Measurements from ENCODE around the gene DDX19B.
"Not testable (repeated sequence)": the region's sequence is repeated elsewhere in the genome, so short reads cannot be mapped to it uniquely, and the experiment has no call there.

DDX19B gene

GRCh38 chr16:70298988-70299938, at the start of gene DDX19B:
TSS of gene DDX19B (plus strand) at chr16:70299186. CDS start at chr16:70299298, 112 bp downstream.
- DNase-seq = peak; percentile 64 to 68

GRCh38 chr16:70249697-70250096, 49.3 kb upstream of the DDX19B start:
- not testable (repeated sequence) for DNase-seq

GRCh38 chr16:70250748-70251628, 48.0 kb upstream of the DDX19B start:
- no peak for DNase-seq

GRCh38 chr16:70251629-70252354, 47.2 kb upstream of the DDX19B start, which contains the start of gene EXOSC6:
TSS of gene EXOSC6 (minus strand) at chr16:70251940. CDS start at chr16:70251900, 40 bp downstream.
- DNase-seq = peak; percentile 92 to 94

- no peak for DNase-seq
Observed at GRCh38 chr16:70252355-70252988, 46.5 kb upstream of the DDX19B start.

GRCh38 chr16:70253291-70254106, 45.5 kb upstream of the DDX19B start:
- DNase-seq = peak; percentile 7 to 47

- DNase-seq = no peak
Observed at GRCh38 chr16:70254180-70254964, 44.6 kb upstream of the DDX19B start.

GRCh38 chr16:70254965-70255286, 44.1 kb upstream of the DDX19B start:
- DNase-seq = no peak

- DNase-seq = no peak
Observed at GRCh38 chr16:70255574-70255973, 43.4 kb upstream of the DDX19B start.

- no peak for DNase-seq
Observed at GRCh38 chr16:70257391-70257790, 41.6 kb upstream of the DDX19B start.

GRCh38 chr16:70258065-70258464, 40.9 kb upstream of the DDX19B start:
- DNase-seq = no peak

GRCh38 chr16:70258946-70259345, 40.0 kb upstream of the DDX19B start:
- no peak for DNase-seq

GRCh38 chr16:70259903-70260302, 39.1 kb upstream of the DDX19B start:
- not testable (repeated sequence) for DNase-seq

- peak; percentile 23 to 44 for DNase-seq
Observed at GRCh38 chr16:70267516-70267915, 31.5 kb upstream of the DDX19B start.

GRCh38 chr16:70267922-70268321, 31.1 kb upstream of the DDX19B start:
- not testable (repeated sequence) for DNase-seq

- no peak for DNase-seq
Observed at GRCh38 chr16:70269471-70269870, 29.5 kb upstream of the DDX19B start.

GRCh38 chr16:70270176-70270575, 28.8 kb upstream of the DDX19B start:
- no peak for DNase-seq

- no peak for DNase-seq
Observed at GRCh38 chr16:70271696-70272095, 27.3 kb upstream of the DDX19B start.

- no peak for DNase-seq
Observed at GRCh38 chr16:70276392-70276791, 22.6 kb upstream of the DDX19B start.

- DNase-seq = not testable (repeated sequence)
Observed at GRCh38 chr16:70287304-70287971, 11.5 kb upstream of the DDX19B start.

All from CD4-positive, alpha-beta T cell treated with Interferon alpha-2 for 1 hour (primary cell).